ENCODE results near the gene RNF224. TPM values are rescaled to one million over a fixed set of nuclear protein-coding genes. Genes with fewer than 3 reads are reported as not detected.

The RNF224 gene
- polyA plus RNA-seq, 1 donor (not counting 4 experiments of a cell fraction or from before 2014, with no cell fraction given) = not detected

DNA sequence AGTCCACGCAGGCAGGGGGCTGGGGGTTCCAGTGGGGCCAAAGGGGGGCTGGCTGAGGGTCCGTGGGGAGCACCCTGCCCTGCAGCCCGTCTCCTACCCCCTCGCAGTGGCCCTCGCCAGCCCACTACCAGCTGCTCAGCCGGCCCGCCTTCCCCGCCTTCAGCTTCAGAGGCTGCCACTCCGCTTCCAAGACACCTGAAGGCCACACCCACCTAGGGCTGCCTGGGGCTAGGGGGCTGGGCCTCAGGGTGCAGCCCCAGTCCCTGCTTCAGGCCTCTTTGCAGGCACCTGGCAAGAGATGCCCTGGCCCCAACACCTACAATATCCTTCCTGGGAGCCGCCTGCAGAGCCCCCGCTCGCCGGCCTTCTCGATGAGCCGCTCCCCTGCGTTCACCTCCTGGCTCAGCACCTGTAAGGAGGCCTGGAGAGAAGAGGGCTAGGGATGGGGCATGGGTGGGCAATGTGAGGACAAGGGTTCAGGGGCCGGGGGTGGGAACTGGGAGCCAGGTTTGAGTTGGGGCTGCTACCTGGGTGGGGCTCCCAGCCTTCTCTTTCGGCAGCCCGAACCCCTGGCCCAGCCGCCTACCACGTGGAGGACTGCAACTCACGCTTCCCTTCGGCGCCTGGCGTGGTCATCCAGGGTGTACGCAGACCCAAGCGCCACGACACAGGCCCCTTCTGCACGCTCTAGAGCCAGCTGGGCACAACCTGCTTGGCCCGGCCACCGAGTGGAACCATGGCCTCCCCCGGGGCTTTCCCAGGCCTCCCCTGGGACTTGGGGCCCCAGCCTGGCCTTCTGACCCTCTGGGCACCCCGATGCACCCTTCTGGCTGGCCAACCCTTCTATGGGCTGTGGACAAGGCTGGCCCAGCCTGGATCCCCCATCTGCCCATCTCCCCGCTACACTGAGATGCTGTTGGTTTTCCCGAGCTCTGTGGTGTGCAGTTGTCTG, 25.5 kb downstream of the RNF224 start:
- no peak overlapping the region for H3K9ac ChIP-seq (ENCODE audit: control insufficient read depth, extremely low read depth, insufficient read depth, low read length)
- no peaks in the 10 kb centered on the region for H4K20me1 ChIP-seq (ENCODE audit: control insufficient read depth, extremely low read depth, insufficient read depth, low read length)
- TF ChIP-seq EZH2 (IDR thresholded peaks at IDR 0.05; ENCODE audit: low read length) = no peak
- TF ChIP-seq, protein P1, sequence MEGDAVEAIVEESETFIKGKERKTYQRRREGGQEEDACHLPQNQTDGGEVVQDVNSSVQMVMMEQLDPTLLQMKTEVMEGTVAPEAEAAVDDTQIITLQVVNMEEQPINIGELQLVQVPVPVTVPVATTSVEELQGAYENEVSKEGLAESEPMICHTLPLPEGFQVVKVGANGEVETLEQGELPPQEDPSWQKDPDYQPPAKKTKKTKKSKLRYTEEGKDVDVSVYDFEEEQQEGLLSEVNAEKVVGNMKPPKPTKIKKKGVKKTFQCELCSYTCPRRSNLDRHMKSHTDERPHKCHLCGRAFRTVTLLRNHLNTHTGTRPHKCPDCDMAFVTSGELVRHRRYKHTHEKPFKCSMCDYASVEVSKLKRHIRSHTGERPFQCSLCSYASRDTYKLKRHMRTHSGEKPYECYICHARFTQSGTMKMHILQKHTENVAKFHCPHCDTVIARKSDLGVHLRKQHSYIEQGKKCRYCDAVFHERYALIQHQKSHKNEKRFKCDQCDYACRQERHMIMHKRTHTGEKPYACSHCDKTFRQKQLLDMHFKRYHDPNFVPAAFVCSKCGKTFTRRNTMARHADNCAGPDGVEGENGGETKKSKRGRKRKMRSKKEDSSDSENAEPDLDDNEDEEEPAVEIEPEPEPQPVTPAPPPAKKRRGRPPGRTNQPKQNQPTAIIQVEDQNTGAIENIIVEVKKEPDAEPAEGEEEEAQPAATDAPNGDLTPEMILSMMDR (optimal IDR thresholded peaks at IDR 0.05 in 1 of 3, IDR thresholded peaks at IDR 0.05 in 1 of 3, conservative IDR thresholded peaks at IDR 0.05 in 1 of 3; ENCODE audit: extremely low read depth in 1 of 3, insufficient read depth in 2 of 3, low read length in 3 of 3) = no peak
- no peaks in the 10 kb centered on the region for H3K27me3 ChIP-seq (ENCODE audit: control insufficient read depth, extremely low read depth, insufficient read depth, low read length)
- H3K9me3 ChIP-seq (ENCODE audit: control insufficient read depth, low read depth, low read length) = no peaks in the 10 kb centered on the region
- peaks cover 19% of the 10 kb centered on the region for H3K79me2 ChIP-seq (ENCODE audit: control insufficient read depth, insufficient read depth, low read length)
- dilution Hi-C loops (cut with MboI; ENCODE audit: extremely low pct_ligation_motif_present, low sequenced_read_pairs) = no loop called here
- no peak overlapping the region for H2AFZ ChIP-seq (ENCODE audit: control insufficient read depth, low read length)
- FAIRE-seq (no peak), DNase-seq (ENCODE audit: low read depth, low spot score) (no peak)
- H3K4me1 ChIP-seq (ENCODE audit: control insufficient read depth, extremely low read depth, insufficient read depth, low read length) = peaks cover 15% of the 10 kb centered on the region
- no peak overlapping the region for H3K4me3 ChIP-seq (ENCODE audit: control insufficient read depth in 2 of 3, extremely low read depth in 1 of 3, insufficient read depth in 2 of 3, low read depth in 1 of 3, low read length in 3 of 3)
- H3K27ac ChIP-seq (ENCODE audit: control insufficient read depth, insufficient read depth, low read length) = no peak overlapping the region
- H3K4me2 ChIP-seq (ENCODE audit: control insufficient read depth, extremely low read depth, insufficient read depth, low read depth, low read length) = no peak overlapping the region
- no peaks in the 10 kb centered on the region for H3K9me1 ChIP-seq (ENCODE audit: control insufficient read depth, extremely low read depth, insufficient read depth, low read length)
- H3K36me3 ChIP-seq (ENCODE audit: control insufficient read depth in 2 of 2, extremely low read depth in 1 of 2, insufficient read depth in 2 of 2, low read length in 2 of 2) = peaks cover 1 to 9% of the 10 kb centered on the region in 2 experiments

DNA sequence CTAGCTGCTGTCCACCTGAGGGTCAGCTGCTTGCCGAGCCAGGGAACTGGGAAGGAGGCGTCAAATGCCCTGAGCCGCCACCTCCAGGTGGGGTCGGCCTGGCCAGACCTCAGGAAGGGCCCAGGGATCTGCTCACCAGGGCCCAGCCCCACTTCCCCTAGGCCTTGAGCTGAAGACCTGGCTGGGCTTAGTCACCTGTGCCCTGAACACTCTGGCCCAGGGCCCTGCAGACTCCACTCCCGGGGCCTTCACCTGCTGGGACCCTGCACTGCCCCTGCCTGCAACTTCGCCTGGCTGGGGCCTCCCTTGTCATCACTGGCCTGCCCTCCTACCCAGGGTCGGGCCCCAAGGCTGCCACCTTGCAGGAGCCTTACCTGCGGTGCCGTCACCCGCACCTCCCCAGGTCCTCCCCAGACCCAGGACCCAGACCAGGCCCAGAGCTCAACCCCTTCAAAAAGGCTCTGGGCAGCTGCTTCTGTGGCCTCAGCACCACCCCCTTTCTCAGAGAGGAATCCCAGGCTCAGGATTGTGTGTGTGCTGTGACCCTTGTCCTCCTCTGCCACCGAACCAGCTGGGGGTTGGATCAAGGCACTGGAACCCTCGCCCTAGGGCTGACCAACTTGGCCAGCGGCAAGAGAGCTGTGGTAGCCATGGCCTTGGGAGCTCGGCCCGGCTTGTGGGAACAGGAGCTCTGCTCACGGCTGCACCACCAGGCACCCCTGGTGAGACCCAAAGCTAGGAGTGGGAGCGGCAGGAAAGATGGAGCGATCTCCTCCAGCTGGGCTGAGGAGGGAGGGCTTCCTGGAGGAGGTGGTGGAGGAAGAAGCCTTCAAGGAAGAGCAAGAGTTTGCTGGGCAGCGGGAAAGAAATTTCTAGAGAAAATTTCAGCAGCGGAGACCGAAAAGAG, 26.7 kb downstream of the RNF224 start:
- Histone ChIP-seq H3K4me2 (ENCODE audit: control insufficient read depth, extremely low read depth, insufficient read depth, low read depth, low read length) (peak overlapping the region; percentile 93), H3K79me2 (ENCODE audit: control insufficient read depth, insufficient read depth, low read length) (peaks cover 24% of the 10 kb centered on the region), H3K27ac (ENCODE audit: control insufficient read depth, insufficient read depth, low read length) (no peak overlapping the region), H3K4me3 (ENCODE audit: control insufficient read depth in 2 of 3, extremely low read depth in 1 of 3, insufficient read depth in 2 of 3, low read depth in 1 of 3, low read length in 3 of 3) (peak overlapping the region; percentile 80 to 97 (median 81)), H3K36me3 (ENCODE audit: control insufficient read depth in 2 of 2, extremely low read depth in 1 of 2, insufficient read depth in 2 of 2, low read length in 2 of 2) (peaks cover 5 to 18% of the 10 kb centered on the region in 2 experiments), H3K27me3 (ENCODE audit: control insufficient read depth, extremely low read depth, insufficient read depth, low read length) (no peaks in the 10 kb centered on the region), H3K4me1 (ENCODE audit: control insufficient read depth, extremely low read depth, insufficient read depth, low read length) (peaks cover 15% of the 10 kb centered on the region), H3K9me3 (ENCODE audit: control insufficient read depth, low read depth, low read length) (no peaks in the 10 kb centered on the region), H3K9ac (ENCODE audit: control insufficient read depth, extremely low read depth, insufficient read depth, low read length) (peak overlapping the region; percentile 72), H4K20me1 (ENCODE audit: control insufficient read depth, extremely low read depth, insufficient read depth, low read length) (no peaks in the 10 kb centered on the region), H2AFZ (ENCODE audit: control insufficient read depth, low read length) (peak overlapping the region; percentile 95), H3K9me1 (ENCODE audit: control insufficient read depth, extremely low read depth, insufficient read depth, low read length) (no peaks in the 10 kb centered on the region)
- TF ChIP-seq, protein P1 (optimal IDR thresholded peaks at IDR 0.05 in 1 of 3, IDR thresholded peaks at IDR 0.05 in 1 of 3, conservative IDR thresholded peaks at IDR 0.05 in 1 of 3; ENCODE audit: extremely low read depth in 1 of 3, insufficient read depth in 2 of 3, low read length in 3 of 3) = no peak
- no peak for TF ChIP-seq EZH2 (IDR thresholded peaks at IDR 0.05; ENCODE audit: low read length)
- FAIRE-seq (no peak), DNase-seq (ENCODE audit: low read depth, low spot score) (no peak)
- dilution Hi-C loops (cut with MboI; ENCODE audit: extremely low pct_ligation_motif_present, low sequenced_read_pairs) = no loop called here
